Stimulated activated CD4-positive, alpha-beta T cell treated with anti-CD3 and anti-CD28 coated beads, Interleukin-2, amount 100 ng/mL, for 48 hours (primary cell): ENCODE results near the gene DAPK2.

Experiments
- DNase-seq, 2 donors: peaks; one replicate each; pipeline ENCODE4 v3.0.0-alpha.2; 2020

The DAPK2 gene

DNA sequence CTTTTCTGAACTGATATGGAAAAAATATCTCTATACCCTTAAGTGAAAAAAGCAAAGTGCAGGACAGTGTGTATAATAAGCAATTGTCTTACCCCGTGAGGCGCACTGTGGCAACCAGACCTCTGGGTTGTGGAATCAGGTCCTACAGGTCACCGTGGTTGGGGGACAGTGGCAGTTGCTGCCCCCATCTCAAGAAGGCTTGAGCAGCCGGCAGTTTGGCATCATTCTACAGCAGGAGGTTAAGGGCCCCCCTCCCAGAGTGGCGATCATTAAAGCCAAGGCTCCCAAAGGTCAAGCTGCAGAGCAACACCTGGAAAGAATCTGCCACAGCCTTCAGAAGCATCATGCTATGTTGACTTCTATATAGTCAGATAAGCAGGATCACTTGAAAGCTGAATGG is 156.5 kb downstream of the DAPK2 start:
- DNase-seq, result no peak

DNA sequence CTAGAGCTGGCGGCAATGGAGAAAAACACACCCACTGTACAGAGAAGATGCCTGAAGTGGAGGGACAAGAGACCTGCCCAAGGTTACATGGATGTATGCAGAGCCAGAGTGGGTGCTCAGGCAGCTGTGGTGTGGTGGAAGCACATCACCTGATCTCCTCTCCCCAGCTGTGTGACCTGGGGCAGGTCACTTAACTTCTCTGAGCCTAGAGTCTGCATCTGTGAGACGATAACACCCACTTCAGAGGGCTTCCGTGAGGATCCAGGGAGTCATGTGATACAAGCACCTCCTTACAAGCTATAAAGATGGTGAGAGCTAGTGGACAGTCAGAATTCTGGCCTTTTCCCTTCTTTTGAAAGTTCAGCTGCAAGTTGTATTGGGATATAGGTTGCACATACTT is 157.5 kb downstream of the DAPK2 start:
- DNase-seq, result no peak

DNA sequence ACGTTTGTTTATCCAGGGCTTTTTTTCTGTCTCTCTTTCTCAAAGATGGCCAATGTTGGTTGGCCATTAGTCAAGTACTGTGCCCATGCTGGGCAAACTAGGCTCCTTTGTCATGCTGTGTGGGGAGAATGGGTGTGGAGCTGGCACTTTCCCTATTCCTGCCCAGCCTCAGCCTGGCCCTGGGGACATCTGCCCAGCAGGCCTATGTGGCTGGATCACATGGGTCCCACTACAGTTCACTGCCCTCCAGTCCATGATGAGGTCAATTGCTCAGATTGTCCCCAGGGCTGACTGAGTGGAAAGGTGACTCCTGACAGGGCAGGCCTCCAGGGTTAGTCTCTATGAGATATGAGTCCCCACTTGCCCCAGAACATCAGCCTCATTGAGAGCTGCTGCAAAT is 158.1 kb downstream of the DAPK2 start:
- DNase-seq, result no peak

DNA sequence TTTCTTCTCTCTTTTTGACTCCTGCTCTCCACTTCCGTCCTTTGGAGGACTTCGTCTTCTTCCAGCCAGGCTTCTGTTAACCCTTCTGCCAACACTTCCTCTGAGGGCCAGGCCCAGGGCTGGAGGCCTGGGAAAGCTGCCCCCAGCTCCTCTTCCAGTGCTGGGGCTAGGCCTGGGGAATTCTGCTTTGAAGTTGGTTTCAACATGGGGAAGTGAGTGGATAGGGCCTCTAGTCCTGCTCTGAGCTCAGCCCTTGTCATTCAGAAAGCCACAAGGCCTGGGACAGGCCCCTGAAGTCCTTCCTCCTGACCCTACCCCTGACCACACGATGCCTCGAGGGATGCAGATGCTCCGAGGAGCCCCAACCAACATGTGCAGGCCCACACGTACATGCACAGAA is 158.7 kb downstream of the DAPK2 start:
- DNase-seq, result no peak

DNA sequence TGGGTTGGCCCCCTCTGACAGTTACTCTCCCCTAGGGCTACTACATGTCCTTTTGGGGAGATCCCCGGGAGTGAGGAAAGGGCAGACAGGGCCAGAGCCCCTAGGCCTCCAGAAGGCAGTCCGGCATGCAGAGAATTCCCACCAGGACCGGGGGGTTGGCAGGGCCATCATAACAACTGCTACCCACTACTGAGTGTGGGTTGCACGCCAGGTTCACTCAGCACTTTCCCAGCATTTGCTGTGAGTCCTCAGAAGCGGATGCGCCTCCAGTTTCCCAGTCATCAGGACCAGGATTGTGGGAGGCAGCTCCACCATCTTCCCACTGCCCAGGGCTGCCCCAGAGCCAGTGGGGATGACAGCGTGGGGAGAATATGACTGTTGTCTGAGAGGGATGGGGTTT is 161.3 kb downstream of the DAPK2 start:
- DNase-seq, result no peak

DNA sequence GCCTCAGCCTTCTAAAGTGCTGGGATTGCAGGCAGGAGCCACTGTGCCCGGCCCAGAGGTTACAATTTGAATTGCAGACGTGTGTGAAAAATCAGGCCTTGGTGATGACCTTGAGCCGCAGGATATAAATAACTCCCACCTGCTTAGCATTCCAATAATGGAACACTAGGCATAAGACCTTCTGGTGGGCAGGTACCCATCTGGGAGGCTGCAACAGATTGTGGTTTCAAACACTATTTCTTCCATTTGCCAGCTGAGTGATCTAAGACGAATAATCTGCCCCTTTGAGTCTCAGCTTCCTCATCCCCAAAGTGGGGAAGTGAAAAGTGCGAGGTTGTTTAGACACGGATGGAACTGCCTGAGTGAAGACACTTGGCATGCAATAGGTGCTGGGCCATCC is 164.9 kb downstream of the DAPK2 start:
- DNase-seq, result no peak

DNA sequence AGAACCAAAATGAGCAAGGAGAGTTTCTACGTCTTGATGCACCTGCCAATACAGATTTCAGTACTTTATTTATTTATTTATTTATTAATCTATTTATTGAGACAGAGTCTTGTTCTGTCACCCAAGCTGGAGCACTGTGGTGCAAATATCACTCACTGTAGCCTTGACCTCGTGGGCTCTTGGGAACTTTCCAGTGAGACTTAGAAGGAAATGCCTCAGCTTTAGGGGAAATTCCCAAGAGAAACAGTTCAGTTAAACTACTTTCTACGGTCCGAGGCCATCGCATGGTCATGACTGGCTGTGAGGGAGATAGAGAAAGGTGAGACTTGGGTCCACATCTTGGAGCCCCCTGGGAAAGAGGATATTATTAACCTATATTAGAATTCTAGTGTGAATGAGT is 165.5 kb downstream of the DAPK2 start:
- no peak for DNase-seq

DNA sequence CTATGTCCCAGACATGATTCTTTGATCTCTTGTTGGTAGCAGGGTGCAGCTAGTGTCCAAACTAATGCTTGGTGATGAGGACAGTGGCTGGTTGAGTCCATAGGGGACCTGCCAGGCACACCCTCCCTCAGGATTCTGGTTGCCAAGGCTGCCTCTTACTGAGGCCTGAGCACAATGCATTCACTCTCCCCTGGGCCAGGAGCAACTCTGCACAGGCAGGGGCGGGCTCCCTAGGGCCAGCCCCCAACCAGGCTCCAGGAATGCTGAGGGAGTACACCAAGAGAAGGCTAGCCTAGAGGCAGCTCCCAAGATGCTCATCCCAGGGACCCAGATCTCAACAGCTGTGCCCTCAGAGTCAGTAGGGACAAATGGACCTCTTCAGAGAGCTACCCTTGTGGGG is 166.3 kb downstream of the DAPK2 start:
- no peak for DNase-seq

DNA sequence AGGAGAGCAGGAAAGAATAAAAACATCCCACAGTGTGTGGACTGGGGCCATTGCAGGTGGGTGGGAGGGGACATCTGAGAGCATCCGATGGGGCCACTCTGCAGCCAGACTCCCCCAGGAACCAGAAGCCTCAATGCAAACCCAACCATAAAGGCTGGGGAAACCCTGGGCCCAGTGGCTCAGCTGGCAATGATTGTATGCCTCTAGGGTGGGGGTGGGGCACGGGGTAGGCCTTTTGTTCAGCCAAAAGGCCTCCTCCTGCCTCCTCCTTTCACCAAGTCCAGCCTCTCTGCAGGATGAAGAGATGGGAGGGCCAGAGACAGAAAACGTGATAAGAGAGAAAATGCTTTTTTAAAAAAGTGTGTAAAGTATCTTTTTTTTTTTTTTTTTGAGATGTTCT is 167.1 kb downstream of the DAPK2 start:
- DNase-seq, result no peak

DNA sequence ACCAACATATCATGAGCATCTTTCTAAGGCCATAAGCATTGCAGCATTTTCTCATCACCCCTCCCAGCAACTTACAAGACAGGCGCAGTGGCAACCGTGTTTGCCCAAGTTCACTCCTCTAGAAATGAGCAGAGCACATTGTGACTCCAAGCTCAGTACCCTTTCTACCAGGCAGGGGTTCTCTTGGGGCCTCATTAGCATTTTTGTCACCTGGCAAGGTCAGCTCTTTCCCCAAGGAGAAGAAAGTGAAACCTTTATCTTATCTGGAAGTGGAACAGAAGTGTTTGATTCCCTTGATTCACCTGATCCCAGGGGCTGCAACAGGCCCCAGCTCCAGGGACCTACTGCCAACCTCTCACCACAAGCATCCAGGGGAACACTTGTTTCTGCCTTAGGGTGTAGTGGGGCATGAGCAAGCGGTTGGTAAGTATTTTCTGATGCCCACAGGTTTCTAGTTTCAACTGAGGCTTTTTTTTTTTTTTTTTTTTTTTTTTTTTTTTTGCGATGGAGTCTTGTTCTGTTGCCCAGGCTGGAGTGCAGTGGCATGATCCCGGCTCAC is 168.5 kb downstream of the DAPK2 start:
- DNase-seq, result no peak

DNA sequence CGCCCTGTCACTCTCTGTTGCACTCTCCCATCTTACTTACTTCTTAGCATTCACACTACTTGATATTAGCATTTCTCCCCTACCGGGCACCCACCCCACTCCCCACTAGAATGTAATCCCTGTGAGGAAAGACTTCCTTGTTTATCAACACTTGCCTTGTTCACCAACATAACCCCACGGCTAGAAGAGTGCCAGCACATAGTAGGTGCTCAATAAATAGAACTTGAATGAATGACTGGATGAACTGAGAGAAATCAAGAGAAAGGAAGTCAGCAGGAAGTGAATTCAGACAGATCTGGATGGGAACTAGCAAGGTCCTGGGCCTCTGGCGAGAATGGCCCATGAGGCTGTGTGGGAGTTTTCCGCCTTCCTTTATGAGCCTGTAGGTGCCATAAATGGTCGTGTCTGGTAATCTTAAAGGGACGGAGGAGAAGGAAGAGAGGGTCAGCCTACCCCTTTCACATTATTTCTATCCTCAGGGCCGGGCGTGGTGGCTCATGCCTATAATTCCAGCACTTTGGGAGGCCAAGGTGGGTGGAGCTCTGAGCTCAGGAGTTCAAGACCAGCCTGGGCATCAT is 170.1 kb downstream of the DAPK2 start:
- DNase-seq, result no peak

DNA sequence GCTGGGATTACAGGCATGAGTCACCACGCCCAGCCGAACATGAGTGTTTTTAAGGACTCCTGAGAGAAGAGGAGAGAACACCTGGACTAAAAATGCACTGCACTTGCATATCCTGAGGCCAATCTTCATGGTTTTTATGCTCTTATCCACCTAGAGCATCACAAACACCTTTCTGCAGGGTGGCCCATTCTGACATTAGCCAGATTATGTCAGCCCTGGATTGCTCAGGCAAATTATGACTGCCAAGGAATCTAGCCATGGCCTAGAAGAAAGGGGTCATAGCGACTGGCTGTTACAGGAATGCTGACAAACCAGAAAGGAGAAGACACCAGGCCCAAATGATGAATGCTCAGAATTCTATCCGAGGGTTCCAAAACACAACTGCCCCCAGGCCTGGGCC is 171.7 kb downstream of the DAPK2 start:
- DNase-seq, result no peak

DNA sequence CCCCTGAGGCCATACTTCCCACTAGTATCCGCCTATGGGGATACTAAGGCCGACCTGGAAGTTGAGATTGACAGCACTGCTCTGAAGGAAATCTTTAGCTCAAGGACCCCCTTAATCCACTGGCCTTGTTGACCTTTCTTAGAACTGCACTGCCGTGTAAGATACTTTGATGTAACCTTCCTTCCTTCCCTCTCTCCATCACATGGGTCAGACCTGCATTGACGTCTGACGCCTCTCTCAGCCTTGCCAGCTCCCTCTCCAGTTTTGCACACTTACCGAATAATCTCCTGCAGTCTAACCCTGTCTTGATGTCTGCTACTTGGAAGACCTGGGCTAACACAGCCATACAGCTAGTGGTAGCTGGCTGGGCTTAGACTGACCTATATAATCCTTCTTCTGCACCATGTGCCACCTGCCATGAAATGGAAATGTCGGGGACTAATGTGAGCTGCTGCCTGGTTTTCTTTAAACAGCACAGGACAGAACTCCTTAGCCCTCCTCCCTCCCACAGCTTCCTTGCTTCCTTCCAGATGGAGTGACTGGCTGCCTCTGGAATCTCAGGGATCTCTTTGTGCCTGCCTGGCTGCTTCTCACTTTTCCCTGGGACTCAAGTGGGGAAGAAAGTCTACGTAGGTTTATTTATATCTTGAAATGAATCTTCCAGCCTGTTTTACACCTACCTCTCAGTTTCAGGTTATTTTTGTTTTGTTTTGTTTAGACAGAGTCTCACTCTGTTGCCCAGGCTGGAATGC is 173.3 kb downstream of the DAPK2 start:
- DNase-seq, result no peak

DNA sequence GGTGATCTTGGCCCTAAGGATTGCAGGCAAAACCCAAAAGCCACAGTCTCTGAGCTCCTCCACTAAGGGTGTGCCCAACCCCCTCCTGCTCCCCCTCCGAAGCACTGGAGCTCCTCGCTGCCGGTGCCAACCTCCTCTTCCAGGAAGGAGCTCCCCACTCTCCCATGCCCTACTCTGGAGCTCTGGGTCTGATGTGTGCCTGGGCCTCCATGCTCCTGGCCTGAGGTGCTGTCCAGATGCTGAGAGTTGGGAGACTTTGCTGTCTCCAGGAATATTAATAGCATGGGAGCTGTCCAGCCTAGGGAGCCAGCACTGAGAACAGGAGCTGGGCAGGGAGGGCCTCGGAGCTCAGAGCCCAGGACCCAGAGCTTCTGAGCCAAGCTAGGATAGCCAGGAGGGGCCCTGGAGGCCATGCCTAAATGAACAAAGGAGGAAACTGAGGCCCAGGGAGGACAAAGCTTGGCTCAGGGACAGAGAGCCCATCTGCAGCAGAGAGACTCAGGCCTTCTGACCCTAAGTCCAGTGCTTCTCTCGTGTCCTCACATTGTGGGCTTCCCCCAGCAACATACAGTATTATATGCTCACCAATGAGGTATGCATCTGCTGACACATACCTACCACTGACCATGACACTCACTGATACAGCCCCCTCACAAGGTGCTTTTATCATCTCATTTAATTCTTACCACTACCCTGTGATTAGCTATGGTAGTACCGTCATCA is 175.6 kb downstream of the DAPK2 start:
- no peak for DNase-seq

DNA sequence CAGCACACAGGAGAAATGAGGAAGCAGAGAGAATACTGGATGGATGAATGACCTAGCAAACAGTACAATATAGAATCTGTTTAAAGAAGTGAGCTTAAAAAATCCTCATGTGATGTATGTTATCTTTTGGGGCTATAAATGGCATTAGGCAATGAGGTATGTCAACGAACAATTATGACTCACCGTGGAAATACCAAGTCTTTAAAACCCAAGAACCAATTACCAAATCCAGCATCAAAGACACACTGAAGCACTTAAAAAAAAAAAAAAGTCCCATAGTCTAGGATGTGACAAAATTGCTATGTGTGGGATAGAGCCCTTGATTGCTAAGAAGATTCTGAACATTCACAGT is 176.3 kb downstream of the DAPK2 start:
- no peak for DNase-seq

DNA sequence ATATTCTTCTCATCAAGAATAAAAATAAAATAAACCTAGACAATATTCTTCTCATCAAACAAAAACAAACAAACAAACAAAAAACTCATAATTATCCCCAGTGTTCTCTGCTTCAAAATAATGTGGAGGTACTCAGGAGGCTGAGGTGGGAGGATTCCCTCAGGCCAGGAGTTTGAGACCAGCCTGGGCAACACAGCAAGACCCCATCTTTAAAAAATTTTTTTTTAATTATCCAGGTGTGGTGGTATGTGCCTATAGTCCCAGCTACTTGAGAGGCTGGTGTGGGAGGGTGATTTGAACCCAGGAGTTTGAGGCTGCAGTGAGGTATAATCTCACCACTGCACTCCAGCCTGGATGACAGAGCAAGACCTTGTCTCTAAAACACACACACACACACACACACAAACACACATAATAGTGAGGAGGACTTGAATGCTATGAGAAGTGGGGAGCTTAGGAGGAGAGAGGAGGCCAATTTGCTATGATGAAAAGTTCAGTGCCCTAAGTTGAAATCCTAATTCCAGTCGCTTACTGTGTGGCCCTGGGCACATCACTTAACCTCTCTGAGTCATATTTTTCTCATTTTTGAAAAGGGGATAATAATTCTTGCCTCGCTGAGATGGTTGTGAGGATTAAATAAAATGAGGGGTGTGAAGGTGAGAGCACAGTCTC is 176.8 kb downstream of the DAPK2 start:
- DNase-seq, result no peak

DNA sequence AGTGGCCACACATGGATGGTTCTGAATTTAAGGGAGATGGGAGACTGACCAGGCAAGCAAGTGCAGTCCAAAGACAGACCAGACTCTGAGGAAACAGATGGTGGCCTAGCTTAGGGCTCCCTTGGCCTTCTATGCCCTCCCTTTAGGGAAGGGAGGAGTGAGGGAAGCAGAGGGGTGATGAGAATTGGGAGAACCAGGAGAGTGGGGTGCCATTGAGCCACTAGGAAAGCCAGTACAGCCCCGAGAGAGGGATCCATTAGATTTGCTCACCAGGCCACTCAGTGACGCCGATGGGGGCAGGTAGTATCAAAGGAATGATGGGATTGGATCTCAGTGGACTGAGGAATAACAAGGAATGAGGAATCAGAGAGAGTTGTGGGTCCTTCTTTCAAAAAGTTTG is 182.1 kb downstream of the DAPK2 start:
- DNase-seq, result no peak

DNA sequence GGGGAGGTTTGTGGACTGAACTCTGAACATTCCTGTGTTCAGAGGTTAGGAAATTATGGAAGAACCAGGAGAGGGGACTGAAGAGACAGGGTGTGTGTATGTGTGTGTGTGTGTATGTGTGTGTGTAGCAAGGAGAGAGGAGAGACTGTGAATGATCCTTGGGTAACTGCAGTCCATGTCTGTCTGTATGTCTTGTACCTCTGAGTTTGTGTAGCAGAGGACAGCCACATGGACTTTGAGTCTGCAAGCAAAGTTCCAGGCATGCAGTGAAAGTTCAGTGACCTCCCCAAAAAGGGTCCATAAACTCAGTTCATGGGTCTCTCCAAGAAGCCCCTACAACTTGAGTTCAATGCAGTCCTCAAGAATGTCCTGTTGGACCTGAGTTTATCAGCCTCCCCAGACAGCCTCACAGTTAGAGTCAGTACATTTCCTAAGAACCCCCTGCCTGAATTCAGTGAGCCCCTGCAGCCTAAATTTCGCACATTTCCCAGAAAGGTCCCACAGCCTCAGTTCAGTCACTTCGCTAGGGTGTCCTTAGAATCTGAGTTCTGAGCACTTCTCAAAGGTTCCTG is 184.3 kb downstream of the DAPK2 start:
- no peak for DNase-seq

DNA sequence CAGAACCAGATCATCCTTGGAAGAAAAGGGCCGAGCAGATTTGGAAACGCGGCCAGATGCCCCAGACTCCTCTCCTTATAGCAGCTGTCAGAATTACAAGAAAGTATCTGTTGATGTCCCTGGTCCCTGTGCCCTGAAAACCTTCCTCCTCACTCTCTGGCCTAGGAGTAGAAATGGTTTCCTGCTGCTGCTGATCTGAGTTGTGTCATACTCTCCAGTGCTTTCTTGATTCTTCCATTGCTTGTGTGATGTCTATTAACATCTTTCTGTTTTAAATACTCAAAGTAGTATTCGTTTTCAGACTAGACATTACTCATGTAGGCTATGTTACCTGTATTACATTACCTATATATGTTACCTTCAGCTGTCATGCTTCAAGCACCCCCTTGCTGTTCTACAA is 185.7 kb downstream of the DAPK2 start:
- DNase-seq, result peak in 1 of 2 donors; percentile 4

DNA sequence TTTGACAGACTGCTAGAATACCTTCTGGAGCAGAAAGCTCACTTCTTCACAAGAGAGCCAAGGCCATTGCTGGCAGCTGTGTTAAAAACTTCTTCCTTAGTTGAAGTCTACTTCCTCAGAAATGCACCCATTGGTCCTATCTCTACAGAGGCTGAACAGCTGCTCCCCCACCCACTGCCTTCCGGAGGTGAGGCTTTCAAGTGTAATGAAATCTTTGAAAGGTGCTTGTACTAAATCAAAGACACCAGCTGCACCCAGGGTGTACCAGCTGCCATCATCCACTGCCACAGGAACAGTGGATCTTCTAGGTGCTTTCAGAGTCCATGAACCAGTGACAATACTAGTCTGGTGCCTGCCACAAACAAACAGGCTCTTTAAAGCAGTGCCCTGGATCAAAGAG is 186.1 kb downstream of the DAPK2 start:
- DNase-seq, result peak; percentile 20 to 26

DNA sequence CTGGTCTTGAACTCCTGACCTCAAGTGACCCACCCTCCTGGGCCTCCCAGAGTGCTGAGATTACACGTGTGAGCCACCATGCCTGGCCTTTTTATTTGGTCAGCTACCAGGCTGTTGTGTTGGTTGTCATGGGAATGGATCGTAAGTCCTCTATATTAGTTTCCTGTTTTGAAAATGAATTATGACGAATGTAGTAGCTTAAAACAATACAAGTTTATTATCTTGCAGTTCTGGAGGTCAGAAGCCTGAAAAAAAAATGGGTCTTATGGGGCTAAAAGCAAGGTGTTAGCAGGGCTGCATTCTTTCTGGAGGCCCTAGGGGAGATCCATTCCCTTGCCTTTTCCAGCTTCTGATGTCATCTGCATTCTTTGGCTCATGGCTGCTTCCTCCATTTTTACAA is 187.4 kb downstream of the DAPK2 start:
- no peak for DNase-seq

DNA sequence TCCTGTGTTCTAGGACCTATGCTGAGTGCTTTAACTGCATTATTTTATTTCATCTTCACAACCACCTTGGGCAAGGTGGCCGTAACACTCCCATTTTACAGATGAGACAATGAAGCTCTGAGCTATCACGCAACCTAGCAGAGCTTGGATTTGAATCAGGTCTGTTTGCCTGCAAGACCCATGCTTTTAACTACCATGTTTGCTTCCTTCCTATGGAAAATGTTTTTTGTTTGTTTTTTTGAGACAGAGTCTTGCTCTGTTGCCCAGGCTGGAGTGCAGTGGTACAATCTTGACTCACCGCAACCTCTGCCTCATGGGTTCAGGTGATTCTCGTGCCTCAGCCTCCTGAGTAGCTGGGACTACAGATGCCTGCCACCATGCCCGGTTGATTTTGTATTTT is 187.8 kb downstream of the DAPK2 start:
- DNase-seq, result no peak

DNA sequence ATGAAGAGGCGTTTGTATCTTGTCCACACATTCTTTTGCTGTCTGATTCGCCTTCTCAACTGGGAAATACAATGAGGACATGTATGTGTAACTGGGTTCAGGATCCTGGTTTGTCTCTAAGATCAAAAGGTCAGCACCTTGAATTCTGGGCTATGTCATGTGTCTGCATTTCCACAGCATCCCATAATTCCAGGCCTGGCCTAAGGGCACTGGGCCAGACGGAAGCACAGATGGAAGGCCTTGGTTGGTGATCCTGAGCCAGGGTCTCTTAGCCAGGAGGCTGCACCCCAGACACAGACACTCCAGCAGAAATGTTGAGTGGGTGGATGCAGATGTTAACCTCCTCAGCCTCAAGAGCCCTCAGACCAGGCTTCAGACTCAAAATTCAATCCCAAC is 188.8 kb downstream of the DAPK2 start:
- DNase-seq, result no peak
